SHP77 treated with DMSO at 0.1 percent for 48 hours (cell line): ENCODE measurements around the gene HERC3.

Experiments used
- DNase-seq: peaks from one replicate; lab custom pipeline; 2025; lab: John Stamatoyannopoulos, UW

The HERC3 gene

GRCh38 chr4:88720451-88721428, 128.5 kb downstream of the HERC3 start:
- DNase-seq: no peak

- no peak for DNase-seq
These were observed 130.0 kb downstream of the HERC3 start for GRCh38 chr4:88722276-88722780.

GRCh38 chr4:88722828-88723227, 130.5 kb downstream of the HERC3 start:
- no peak for DNase-seq

DNA sequence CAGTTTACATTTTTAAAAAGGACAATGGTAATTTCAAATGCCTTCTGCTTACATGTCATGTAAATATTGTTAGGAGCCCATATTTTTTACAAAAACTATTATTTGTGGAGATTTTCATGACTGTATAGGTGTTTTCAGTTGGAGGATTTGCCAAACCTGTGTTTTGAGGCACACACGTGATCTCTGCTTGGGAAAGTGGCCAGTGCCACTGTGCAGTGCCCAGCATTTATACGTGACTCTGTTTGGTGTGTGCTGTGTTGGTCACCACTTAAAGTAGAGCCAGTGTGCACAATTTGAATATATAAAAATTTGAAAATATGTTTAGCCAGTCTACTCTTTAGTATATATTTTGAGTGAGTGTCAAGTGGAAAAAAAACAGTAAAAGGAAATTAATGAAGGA, 132.1 kb downstream of the HERC3 start:
- no peak for DNase-seq

- no peak for DNase-seq
These were observed 132.9 kb downstream of the HERC3 start for GRCh38 chr4:88725143-88725542.

- DNase-seq: no peak
These were observed 133.7 kb downstream of the HERC3 start for GRCh38 chr4:88725986-88726385.

GRCh38 chr4:88728146-88728545, 135.9 kb downstream of the HERC3 start:
- DNase-seq: no peak

GRCh38 chr4:88729146-88729760, 137.0 kb downstream of the HERC3 start:
- no peak for DNase-seq

DNA sequence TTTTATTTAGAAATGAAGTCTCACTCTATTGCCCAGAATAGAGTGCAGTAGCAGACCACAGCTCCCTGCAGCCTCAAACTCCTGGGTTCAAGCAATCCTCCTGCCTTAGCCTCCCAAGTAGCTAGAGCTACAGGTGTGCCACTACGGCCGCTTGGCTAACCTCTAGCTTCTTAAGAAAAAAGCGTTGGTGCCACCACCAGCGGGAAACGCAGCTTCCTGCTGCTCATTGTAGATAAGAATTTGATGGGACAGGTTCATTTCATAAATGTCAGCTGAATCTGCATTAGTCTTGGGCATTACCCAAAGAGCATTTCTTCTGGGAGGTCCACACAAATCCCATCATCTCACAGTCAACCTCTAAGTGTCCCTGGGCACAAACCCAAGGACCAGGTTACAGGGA, 138.5 kb downstream of the HERC3 start:
- DNase-seq: no peak

DNA sequence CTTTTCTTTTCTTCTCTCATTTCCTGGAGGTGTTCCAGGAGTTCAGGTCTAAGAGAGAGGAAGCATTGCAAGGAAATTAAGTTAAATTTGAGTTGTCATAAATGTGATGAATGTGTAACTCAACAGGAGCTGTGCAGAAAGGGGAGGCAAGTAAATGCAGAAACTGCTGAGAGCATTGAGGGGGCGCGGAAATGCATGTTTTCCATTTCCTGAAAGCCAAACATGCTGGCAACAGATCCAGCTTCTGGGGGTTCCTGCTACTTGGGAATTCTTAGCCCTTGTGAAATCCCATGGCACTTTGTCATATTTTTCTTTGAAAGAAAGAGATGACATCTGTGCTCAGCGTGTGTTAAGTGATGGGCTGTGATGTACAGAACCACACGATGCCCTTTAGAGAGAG, 139.1 kb downstream of the HERC3 start:
- no peak for DNase-seq

DNA sequence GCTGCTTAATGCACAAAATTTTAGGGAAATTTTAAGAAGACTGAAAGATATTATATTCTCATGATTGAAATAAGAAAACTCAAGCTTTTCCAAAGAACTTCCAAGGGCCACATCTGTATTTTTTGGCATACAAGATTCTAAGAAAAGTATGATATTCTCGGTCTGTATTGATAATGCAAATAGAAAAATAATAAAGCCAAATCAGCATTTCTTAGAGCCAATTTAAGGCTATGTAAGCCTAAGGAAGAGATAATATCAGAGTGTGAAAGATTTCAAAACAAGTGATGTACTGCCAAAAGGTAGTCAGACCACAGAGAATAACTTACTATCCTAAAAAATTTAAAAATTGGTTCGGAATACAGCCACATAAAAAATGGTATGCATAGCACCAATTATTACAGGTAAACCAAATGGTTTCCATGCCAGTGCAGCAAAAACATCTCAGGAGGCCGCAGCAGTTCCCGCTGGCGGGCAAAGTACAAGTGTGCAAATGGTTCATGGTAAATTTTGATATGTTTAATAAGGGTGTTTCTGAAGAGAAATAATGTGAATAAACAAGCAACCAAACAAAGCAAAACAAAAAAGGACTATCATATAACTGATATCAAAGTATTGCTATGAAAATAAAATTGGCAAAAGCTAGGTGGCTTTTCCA, 140.6 kb downstream of the HERC3 start:
- DNase-seq: no peak

GRCh38 chr4:88734403-88734949, 142.2 kb downstream of the HERC3 start:
- no peak for DNase-seq

GRCh38 chr4:88735564-88735963, 143.3 kb downstream of the HERC3 start:
- DNase-seq: no peak

GRCh38 chr4:88736264-88736663, 144.0 kb downstream of the HERC3 start:
- no peak for DNase-seq

DNA sequence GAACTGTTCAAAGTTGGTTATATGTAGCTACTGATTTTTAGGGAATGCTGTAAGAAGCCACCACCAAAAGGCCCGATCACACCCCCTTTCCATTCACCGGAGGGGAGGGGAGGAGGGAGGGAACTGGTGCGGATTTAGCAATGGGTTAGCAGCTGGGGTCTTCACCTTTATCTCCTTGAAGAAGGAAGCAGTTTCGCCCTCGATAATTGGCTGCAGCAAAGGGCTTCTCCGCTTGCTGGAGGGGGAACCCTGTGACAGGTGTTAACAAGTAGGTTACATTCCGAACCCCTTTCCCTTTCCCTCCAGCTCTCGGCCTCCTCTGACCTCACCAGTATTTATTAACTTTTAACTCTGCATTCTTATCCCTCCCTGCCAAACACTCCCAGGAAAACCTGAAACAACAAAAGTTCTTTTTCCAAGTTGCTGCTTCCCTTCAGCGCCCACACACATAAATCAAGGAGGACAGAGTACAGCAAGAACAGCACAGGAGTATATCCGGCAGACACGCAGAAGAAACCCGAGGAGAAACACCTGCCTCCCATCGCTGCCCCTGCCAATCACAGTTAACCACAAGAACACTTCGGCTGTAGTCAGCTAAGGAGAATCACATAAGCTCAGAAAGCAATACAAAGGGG, 145.1 kb downstream of the HERC3 start:
- DNase-seq: no peak

DNA sequence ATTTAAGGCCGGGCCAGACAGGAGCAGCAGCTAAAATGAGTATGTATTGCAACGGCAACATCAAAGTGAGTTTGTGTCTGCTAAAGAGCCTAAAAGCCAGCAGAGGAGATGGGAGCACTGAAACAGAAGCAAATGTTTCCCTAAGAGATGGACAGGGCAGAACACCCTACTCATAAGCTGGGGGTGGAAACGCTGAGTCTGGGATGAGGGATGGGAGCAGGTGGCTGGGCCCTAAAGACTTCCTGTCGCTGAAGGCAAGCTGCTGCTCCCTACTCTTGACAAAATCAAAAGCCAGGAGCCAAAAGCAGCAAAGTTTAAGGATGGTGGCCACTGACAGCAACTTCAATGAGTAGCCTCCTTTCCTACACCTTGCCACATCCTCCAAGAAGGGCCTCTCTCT, 145.9 kb downstream of the HERC3 start:
- no peak for DNase-seq

- DNase-seq: no peak
These were observed 150.3 kb downstream of the HERC3 start for GRCh38 chr4:88742561-88742960.

GRCh38 chr4:88743696-88744095, 151.4 kb downstream of the HERC3 start:
- DNase-seq: no peak

- no peak for DNase-seq
These were observed 152.3 kb downstream of the HERC3 start for GRCh38 chr4:88744609-88745008.

DNA sequence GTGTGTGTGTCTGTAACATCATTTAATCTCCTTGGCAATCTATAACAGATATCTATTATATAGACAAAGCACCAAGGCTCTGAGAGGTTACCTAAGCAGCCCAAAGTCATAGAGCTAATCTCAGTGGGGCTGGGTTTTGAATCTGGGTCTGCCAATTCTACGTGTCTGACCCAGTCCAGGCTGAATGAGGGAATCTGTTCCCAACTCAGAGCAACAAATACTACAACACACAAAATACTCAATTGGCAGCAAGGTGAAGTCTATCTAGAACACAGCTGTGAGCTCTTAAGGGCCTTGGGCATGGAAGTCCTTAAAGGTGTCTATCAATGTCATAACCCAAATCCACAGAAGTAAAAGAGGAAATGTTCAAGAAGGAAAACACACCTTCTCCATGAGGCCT, 152.9 kb downstream of the HERC3 start:
- no peak for DNase-seq

GRCh38 chr4:88745581-88746163, 153.4 kb downstream of the HERC3 start:
- no peak for DNase-seq

- DNase-seq: no peak
These were observed 153.9 kb downstream of the HERC3 start for GRCh38 chr4:88746206-88746605.
